Occipital lobe (tissue), 2 donors: ENCODE results near the gene MECR. TPM values are rescaled to one million over a fixed set of nuclear protein-coding genes. Genes with fewer than 3 reads are reported as not detected.
A peak's percentile ranks its signal among the peaks of the same experiment; 100 is the strongest.

Source experiments
- DNase-seq: peaks from one replicate; lab custom pipeline; 2025; lab: John Stamatoyannopoulos, UW
- total RNA-seq: library from RNA; depleted of rRNA; stranded (reverse); fragments of >200 nt; gene quantifications from one replicate; pipeline ENCODE4 v1.2.3, GENCODE V29; 2014

Gene MECR
- total RNA-seq, 1 donor from 2014 or later, result 15.8 TPM

DNA sequence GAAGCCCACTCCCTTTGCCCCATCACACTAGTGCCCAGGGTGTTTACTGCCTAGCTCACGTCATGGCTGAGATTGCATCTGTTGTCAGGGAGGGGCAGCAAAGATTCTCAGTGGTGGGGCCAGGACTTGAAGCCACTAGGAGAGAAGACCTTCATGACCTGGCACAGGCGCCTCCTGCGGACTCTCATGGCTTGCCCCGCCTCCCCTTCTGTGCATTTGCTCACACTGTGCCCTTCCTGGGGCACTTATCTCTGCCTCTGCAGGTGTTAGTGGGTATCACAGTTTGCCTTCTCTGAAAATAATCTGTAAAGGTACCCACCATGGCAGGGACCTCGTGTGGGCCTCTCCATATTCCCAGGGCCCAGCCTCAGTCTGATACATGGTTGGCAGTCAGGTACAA, 25.7 kb upstream of the MECR start:
- no peak for DNase-seq

DNA sequence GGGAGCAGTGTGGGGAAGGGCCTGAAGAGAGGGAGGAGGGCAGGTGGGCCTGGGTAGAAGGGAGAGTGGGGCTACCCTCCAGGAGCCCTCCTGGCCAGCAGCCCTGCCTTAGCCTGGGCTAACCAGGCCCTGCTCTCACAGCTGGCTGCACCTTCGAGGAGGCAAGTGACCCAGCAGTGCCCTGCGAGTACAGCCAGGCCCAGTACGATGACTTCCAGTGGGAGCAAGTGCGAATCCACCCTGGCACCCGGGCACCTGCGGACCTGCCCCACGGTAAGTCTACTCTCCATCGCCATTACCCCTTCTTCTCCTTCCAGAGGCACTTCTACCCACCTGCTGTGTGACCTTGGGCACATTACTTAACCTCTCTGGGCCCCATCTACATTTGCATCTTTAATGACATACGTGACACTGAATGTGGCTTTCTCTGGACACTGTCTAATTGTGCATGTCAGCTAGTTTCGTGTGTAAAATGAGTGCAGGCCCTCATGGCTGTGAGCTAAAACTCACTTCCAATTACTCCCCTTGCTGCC, 24.5 kb upstream of the MECR start:
- DNase-seq, result no peak

DNA sequence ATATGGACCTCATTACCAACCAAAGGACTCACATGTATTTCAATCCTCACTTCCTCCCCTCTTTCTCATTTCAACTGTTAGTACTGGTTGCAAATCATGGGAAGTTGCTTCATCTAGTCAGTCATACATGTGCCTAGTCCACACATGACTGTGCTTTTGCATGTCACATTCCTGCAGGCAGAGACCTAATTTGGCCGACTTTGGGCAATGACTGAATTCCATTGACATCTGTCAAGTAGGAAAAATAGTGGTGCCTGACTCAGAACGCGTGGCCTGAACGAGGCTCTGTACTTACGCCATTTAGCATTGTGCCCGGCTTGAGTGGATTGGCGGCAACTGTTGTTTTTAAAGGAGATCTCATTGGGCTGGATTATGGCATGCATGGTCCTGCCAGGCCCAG, 23.6 kb upstream of the MECR start:
- no peak for DNase-seq

DNA sequence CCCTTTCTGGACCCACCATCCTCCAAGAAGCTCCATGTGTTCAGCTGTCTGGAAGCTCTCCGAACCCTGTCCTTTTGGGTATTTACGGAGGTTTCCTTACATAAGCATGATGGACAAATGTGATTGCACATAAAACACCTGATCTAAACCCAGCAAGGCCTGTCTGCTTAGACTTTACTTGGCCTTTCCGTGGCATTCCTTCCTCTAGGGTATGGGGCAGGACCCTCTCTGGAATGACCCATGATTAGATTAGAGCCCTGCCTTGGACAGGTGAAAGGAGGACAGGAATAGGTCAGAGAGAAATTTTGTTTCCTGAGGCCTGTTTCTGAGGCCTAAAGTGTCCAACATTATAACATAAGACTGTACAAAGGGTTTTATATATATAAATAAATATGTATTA, 22.4 kb upstream of the MECR start:
- DNase-seq, result no peak

DNA sequence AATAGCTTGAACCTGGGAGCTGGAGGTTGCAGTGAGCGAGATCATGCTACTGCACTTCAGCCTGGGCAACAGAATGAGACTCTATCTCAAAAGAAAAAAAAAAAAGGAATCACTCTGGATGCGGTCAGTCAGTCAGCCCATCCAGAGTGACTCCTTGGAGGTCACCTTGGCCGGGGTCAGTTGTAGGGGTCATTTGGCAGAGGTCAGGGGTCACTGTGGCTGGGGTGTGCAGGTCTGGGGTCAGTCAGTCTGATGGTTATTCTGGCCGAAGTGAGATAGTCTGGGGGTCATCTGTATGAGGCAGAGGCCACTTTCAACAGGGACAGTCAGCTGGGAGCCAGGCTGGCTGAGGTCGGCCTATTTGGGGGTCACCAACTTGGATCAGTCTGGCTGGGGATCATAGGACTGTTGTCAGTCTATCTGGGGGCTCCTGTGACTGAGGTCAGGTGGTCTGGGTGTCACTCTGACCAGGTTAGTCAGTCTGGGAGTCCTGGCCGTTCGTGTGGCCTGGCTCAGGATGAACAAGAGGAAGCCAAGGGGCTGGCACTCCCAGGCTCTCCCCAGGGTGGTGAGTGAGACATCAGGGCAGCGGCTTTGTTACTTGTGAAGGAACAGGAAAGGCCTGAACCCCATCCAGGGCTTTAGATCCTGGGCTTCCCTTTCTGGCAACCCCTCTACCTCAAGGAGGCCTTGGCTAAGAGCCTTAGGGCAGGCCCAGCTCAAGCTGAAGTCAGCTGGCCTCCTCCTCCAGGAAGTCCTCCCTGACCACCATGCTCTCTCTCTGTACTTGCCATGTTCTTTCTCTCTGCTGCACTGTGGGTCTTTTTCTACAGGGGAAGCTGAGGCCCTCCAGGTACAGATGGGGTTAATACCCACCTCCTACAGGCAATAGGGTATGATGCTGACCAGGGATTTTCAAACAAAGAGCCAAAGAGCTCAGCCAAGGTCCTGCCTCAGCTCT, 20.7 kb upstream of the MECR start:
- DNase-seq, result no peak

DNA sequence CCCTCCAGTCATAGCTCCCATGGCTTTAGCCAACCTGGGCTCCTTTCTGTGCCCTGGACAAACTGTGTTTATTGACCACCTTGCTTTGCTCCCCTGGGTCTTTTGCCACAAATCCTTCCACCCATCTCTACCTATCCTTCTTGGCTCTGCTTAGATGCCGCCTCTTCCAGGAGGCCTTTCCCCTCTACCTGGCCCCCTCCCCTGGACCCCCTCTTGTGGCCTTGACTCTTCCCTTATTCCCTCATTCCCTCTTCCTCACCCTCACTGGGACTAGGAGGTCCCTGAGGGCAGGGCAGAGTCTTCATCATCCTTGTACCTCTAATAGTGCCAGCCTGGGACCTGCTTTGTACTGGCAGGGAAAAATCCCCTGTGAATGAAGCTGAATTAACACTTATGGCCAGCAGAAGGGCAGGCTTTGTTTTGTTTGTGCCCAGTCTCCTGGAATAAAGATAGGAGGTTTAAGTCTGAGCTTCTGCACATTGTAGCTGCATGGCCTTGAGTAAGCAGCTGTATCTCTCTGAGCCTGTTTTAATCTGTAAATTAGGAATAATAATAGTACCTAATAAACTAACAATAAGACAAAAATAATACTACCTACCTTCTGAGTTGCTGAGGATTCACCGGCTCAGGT, 19.3 kb upstream of the MECR start:
- DNase-seq, result no peak

DNA sequence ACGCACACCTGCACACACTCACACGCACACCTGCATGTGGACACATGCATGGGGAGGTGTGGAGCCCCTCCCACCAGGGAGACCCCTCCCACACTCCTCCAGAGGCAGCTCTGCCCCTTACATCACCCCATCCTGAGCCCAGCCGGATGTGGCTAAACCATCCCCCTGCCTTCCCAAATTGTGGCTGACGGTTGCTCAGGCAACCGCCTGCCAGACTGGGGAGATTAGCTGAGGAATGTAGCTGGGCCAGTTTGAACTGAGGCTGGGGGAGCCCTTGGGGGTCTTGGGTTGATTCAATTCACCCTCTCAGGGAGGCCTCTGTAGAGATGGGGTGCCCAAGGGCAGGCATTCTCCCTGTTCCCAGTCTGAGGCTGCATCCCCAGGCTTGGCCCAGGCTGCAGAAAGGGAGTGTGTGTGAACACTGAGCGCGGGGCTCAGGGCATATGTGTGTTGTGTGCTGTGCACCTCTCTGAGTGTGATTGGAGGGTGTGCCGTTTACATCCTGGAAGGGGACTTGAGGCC, 18.5 kb upstream of the MECR start:
- no peak for DNase-seq

DNA sequence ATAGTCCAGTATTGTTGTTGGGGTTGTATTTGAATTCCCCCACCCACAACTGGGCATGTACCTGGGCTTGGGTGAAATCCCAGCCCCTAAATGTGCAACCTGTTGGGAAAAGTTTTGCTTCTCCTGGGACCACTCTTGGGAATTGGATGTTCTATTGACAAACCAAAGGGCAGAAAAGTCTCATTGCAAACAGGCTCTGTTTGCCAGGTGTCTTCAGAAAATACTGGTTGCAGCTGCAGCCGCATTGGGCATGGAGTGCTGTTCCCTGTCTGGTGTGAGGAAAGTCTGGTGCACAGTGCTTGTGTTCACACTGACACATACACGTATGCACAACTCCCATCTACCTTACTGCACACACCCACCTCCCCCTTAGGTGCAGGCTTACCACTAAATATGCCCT, 17.7 kb upstream of the MECR start:
- no peak for DNase-seq

DNA sequence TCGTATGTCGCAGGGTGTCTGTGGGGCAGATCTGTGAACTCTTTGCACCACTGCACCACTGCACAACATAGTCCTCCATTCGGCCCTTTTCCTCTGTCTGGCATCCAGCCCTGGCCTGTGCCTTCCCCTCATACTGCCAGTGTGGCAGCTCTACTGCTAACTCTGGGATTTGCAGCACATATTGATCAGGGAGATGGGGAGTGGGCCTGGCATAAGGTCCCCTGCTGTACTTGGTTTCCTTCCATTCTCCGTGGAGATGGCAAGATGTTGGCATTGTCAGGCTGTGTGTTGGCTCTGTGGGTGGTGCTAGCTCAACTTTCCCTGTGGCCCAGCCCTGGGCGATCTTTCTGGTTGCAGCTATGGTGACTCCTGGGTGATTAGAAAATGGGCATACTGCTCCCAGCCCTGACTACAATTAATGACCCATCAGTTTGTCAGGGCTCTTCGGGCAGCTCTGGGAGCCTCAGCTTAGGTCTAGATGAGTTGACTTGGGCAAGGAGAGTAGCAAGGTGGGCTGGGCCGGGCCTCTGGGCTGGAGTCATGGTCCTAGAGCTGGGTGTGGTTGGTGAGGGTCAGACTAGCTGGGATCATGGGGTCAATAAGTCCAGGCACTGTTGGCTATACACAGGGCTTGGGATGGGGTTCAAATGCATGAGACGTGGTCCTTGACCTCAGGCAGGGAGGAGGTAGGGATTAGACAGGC, 17.0 kb upstream of the MECR start:
- DNase-seq, result no peak

DNA sequence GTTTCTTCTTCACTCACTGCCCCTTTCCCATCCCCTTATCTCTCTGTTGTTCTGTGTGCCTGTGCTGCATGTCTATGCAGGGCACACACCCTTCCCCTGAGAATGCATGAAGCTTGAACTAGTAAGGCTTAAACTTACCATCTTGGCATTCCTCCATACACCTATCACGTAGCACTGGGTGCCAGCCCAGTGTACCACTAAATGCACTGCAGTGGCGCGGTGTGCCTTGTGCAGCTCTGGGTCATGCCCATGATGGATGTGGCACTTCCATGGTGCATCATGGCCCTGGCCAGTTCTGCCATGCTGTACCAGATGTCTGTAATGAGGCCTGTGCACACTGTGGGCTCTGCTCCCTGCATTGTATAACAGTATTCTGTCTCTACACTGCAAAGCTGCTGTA, 16.3 kb upstream of the MECR start:
- DNase-seq, result no peak

DNA sequence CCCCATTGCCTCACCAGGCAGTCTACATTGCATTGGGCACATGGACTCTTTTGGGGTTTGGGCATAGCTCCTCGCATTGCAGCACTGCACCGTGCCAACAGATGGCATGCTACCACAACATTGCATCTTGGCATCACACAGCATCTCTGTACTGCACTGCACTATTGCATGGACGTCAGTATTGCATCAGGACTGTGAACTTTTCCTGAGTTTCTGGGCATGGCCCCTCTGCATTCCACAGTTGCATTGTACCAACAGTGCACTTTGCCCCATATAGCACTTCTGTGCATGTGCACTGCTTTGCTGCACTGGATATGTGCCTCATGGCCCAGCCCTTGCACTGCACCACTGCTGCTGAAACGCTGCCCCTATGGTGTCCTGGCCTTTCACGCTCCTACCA, 15.1 kb upstream of the MECR start:
- DNase-seq, result peak; percentile 33

DNA sequence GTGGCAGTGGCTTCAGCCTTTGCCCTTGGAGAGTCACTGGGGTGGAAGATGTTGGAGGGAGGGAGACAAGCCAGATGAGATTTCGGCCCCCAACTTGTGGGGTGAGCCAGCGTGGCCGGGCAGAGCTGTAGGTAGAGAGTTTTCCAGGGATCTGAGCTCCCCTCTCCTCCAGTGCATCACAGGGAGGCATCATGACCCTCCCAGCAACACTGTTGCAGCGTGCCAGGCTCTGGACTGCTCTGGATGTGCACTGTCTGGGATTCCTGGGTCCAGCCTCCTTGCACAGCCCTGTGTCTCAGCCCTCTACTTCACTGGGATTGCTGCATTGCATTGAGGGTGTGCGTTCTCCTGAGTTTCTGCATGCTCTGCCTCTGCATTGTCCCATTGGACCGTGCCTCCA, 14.5 kb upstream of the MECR start:
- no peak for DNase-seq

DNA sequence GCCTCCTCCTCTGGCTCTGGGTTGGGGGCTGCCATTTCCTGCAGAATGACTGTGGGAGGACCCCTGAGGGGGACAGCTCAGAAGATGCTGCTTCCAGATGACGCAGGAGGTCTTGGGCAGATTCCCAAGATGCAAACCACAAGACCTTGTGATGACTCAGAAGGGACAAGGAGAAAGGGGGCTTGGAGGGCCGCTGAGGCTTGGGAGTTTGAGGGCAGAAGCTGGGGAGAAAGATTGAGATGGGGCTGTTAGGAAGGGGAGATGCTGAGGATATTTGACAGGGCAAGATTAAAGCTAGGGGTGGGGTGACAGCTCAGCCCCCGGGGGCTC, 13.1 kb upstream of the MECR start:
- no peak for DNase-seq

DNA sequence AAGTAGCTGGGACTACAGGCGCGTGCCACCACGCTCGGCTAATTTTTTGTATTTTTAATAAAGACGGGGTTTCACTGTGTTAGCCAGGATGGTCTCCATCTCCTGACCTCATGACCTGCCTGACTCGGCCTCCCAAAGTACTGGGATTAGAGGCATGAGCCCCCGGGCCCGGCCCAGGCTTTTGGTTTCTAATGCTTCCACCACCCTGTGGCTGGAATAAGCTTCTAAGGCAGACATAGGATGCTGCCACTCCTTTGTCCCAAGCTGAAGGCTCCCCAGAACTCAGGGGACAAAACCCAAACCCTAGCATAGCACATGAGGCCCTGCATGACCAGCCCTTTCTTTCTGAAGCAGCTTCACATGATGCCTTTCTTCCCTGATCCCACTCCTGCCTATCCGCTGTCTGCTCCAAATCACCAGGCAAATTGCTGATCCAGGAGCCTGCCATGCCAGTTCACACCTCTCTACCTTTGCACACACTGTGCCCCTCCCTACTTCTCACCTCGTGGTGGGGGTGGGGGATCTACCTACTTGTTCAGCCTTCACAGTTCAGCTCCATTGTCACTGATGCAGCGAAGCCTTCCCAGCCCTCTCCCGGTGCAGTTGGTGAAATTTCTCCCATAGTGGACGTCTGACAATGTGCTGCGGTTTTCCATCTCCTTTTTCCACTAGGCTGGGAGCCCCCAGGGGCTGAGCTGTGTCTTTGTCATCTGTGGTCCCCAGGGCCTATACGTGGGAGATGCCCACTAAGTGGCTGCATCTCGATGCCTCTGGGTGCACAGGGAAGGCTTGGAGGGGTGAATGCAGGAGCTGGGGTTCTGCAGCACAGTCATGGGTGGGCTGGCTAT, 12.5 kb upstream of the MECR start:
- no peak for DNase-seq

DNA sequence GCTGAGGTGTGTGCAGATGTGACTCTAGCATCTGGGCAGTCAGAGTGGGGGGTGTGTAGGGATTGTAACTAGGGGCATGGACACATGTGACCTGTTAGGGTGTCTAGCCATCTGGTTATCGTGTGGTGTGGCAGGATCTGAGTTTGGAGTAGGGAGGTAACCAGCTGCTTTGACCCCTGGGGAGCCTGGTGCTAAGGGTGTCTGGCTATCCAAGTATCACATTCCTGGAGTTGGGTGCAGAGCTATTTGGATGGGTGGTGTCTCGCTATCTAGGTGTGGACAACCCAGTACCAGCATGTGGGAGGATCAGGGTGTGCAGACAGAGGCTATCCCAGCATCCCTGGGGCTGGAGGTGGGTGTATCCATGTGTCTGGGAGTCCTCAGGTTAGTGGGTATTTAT, 10.3 kb upstream of the MECR start:
- DNase-seq, result no peak

DNA sequence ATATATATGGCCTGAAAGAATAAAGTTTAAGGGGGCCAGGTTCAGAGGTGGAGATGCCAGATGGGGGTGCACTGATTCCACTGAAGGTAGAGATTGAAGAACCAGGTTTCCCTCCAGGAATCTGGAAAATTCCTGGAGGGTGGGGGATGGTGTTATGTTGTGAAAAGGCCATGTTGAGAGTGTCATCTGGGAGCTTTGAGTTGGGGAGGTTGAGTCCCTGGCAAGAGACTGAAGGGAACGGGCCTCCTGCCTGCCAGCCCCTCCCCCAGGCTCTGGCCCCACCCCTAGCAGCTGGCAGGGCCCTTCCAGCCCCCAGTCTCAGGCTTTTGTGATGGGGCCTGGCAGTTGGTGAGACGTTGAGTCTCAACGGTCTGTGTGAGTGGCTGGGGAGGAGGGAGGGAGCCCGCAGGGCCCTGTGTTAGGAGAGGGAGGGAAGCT, 9.7 kb upstream of the MECR start:
- DNase-seq, result no peak

DNA sequence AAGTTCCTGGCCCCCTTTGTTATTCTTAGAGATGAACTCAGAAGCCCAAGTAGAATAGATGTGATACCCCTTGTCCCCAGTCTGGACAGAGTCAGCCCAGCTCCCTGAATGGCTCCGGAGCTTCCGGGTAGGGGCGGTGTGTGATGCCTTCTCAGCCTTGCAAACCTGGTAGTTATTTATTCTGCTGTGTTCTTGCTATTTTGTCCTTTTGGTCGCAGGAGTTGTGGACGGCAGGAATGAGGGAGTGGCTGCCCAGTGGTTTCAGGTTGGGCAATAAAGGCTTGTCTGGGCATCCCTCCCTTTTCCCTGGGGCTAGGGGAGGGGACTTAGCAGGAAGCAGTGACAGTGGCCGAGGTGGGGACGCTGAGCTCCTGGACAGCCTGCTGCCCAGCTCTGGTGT, 8.4 kb upstream of the MECR start:
- DNase-seq, result no peak

DNA sequence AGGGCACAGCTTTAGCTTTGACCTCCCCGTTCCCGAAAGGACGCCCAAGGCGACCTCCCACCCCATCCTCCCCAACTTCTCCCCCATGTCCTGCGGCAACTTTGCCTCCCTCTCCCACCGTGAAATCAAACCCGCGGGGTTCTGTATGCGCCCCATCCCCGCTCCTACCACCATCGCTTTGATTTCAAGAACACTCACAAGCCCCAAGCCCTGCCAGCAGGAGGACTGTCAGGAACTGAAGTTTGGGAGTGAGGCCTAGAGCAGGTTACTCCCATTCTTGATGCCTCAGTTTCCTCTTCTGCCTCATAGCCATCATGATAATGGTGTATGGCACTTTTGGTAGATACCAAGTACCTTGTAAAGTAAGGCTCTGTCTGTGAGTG, 7.9 kb upstream of the MECR start:
- DNase-seq, result no peak

DNA sequence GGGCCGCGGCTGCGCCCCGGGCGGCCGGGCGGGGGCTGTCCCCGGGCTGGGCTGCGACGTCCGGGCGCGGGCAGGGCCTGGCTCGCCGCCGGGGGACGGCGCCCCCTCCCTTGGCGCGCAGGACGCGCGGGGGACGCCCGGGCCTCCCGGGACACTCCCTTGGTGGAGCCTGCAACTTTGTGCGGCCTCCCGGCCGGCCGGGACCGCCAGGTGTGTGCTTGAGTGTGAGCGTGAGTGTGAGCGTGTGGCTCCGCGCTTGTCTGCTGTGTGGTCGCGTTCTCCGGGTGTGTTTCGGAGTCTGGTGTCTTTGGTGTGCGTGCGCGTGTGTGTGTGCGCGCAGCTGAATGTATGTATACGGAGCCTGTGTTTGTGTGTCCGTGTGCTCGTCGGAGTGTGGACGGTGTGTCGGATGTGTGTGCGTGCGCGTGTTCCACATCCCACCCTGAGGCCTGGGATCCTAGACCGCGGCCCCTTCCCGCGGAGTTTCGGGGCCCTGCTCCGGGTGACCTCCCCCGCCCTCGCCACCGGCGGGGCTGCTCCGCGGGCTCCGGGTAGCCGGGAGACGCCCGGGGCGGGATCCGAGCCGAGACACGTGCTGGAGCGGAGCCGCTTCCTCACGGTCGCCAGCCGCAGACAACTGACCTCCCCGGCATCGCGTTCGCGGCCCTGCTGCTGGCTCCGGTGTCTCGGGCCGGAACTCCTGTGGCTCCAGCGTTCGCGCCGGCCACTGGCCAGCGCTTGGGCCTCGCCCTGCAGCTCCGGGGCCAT, 7.3 kb upstream of the MECR start:
- no peak for DNase-seq

DNA sequence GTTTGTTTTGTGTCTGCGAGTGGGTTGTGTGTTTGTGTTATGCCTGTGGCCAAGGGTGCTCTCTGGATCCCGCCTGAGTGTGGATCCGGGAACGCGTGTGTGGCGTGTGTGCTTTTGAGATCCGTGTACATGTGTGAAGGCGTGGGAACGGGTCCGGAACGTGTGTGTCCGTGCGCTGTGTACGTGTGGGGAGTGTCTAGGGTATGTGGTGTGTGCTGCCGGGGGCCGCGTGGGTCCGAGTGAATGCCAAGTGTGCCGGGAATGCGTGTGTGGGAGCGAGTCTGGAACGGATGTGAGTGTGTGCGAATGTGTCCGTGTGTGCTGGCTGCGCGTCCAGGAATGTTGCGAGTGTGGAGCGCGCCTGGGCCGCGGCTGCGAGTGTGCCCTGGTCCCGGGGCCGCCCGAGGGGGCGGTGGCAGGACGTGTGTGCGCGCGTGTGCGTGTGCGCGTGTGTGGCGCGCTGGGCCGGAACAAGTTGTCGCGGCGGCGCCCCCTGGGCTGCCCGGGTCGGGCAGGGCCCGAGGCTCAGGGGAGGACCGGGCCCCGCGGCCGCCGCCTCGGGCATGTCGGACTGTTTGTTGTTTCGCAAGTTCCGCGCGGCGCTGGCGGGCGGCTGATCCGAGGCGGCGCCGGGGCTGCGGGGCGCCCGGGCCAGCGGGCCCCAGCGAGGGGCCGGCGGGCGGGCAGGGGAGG, 6.5 kb upstream of the MECR start:
- DNase-seq, result no peak
